HG03045 (cell line): ENCODE results near the gene ETNK1.
"Not testable (repeated sequence)": the region's sequence is repeated elsewhere in the genome, so short reads cannot be mapped to it uniquely, and the experiment has no call there.

ENCODE experiments used
- ATAC-seq: cut with Tn5 transposase; IDR thresholded peaks from one replicate; pipeline ENCODE4 v1.9.1; 2021; ENCODE audit warnings: mild to moderate bottlenecking, moderate library complexity; ENCODE audit not compliant: unreplicated experiment

Gene ETNK1

DNA sequence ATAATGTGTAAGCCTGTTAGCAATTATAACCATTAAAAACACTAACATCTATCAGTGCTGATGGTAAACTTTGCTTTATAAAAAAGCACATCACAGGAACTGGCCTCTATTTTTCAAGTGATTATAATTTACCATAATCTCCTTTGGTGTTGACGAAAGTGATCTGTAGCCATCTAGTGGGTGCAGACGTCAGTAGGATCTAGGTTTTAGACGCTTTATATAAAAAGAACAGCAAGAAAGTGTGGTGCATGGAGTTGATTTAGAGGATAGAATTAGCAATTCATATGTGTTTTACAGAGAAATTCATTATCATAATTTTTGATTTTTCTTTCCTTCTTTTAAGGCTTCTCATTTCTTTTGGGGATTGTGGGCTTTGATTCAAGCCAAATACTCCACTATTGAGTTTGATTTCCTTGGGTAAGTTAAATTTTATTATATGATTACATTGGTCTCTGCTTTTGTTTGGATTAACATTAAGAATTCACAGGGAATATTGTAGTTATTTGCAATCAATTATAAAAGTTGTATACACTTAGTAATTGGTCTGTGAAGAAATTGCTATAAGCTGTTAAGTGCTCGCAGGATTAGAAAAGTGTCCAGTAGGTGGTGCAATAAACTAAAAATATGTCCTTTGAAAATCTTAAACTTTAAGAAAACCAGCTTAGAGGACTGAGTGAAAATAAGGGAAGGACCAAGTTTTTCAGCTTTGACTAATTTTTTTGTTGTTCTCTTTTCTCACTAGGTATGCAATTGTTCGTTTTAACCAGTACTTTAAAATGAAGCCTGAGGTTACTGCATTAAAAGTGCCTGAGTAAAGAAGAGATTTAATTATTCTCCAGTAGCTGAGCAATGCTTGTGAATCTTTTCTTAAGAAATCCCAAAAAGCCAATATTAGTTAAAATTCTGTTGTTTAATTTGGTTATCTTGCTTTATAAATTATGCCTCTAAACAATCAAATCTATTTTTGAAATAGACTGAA is 59.5 kb downstream of the ETNK1 start:
- ATAC-seq, result peak; percentile 44

GRCh38 chr12:22686193-22686592 is 61.2 kb downstream of the ETNK1 start:
- ATAC-seq, result no peak

GRCh38 chr12:22687361-22688076 is 62.5 kb downstream of the ETNK1 start:
- peak; percentile 89 for ATAC-seq

DNA sequence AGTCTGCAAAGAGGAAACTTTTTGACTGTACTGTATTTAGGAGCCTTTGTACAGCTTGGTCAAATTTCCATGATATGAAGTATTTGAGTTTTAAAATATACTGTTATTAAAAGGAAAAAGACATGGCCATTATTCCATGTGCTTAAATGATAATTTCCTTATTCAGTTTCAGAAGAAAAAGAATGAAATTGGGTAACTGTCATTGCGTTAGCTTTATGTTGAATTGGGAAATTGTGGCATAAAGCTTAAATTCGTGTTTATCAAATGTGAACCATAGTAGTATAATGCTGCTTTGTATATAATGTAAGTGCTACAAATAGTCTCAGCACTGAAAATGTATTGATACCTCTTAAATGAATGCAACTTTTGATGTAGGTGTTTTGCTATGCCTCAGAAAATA is 64.9 kb downstream of the ETNK1 start:
- no peak for ATAC-seq

DNA sequence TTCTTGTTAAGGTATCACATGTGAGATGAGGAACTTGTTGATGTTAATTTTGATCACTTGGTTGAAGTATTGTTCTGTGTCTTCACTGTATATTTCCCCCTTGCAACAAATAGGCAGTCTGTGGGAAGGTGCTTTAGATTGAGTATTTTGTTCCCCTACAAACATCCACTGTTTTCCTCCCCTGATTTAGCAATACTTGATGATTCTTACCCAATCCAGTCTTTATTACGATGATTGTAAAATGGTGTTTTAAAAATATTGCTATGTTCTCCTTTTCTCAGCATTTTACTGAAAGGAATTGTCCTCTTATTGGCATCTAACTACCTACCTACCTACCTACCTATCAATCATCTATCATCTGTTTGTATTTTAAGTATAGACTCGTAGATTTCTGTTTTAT is 66.3 kb downstream of the ETNK1 start:
- ATAC-seq, result no peak

DNA sequence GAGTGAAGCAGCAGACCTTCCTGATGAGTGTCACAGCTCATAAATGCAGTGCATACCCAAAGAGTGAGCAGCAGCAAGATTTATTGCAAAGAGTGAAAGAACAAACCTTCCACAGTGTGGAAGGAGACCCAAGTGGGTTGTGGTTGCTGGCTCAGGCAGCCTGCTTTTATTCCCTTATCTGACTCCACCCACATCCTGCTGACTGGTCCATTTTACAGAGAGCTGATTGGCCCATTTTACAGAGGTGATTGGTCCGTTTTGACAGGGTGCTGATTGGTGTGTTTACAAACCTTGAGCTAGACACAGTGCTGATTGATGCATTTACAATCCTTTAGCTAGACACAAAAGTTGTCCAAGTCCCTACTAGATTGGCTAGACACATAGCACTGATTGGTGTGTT is 67.5 kb downstream of the ETNK1 start:
- not testable (repeated sequence) for ATAC-seq

- ATAC-seq, result no peak
Measured at GRCh38 chr12:22692964-22693555, 68.1 kb downstream of the ETNK1 start.

DNA sequence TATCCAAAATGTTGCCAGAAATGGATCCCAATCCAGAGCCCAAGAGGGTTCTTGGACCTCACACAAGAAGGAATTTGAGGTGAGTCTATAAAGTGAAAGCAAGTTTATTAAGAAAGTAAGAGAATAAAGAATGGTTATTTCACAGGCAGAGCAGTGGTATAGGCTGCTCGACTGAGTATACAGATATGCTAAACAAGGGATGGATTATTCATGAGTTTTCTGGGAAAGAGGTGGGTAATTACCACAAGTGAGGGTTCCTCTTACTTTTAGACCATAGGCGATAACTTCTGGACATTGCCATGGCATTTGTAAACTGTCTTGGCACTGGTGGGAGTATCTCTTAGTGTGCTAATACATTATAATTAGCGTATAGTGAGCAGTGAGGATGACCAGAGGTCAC is 73.6 kb downstream of the ETNK1 start:
- no peak for ATAC-seq

DNA sequence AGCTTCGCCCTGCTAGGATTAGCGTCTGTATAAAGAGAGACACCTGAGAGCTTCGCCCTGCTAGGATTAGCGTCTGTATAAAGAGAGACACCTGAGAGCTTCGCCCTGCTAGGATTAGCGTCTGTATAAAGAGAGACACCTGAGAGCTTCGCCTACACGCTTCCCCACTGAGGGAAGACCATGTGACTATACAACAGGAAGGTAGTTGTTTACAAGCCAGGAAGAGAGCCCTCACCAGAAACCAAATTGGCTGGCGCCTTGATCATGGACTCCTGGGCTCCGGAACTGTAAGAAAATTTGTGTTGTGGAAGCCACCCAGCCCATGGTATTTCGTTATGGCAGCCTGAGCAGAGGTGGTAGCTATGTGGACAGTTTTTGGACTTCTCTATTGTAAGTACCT is 74.7 kb downstream of the ETNK1 start:
- not testable (repeated sequence) for ATAC-seq

GRCh38 chr12:22700106-22700505 is 75.1 kb downstream of the ETNK1 start:
- no peak for ATAC-seq

- ATAC-seq, result not testable (repeated sequence)
Measured at GRCh38 chr12:22701216-22701809, 76.3 kb downstream of the ETNK1 start.

DNA sequence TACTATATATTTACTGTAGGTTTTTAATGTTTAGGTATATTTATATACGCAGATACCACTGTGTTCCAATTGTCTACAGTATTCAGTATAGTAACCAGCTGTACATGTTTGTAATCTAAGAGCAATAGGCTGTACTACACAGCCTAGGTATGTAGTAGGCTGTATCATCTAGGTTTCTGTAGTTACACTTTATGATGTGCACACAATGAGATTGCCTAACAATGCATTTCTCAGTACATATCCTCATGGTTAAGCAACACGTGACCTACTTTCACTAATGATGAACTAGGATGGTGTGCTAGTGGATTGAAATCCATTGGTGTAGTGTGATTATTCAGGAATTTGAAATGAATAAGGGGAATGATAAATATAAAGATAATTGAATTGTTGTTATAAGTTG is 77.7 kb downstream of the ETNK1 start:
- no peak for ATAC-seq

DNA sequence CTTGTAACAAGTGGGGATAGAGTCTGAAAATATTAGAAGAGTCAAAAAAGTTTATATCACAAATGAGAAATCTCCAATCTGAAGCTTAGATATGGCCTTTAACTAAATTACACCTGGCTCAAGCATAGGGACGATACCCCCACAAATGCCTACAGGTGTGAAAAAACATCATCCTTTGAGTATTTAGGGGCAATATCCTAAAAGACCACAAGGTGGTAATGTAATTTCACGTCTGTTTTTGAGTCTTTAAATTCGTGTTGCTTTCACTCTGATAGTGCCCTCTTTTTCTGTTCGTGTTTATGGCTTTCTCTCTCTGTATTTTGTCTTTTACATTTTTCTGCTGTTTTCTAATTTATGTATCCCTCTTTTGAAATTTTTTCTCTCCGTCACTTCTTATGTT is 84.3 kb downstream of the ETNK1 start:
- no peak for ATAC-seq

DNA sequence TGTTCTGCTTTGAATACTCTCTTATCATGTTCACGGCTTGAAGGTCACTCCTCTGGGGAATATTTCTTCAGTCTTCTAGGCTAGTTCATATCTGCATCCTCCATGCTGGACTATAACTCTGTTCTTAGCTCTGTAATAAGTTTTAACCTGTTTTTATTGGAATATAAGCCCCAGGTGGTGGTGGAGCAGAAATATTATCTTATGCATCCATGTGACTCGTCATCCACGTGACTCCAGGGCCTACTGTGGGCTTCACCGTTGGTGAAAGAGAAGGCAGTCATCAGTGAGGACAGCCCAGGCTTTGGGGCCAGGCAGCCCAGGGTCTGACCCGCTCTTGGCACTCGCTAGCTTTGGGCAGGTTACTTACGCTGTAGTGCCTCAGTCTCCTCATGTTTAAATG is 87.1 kb downstream of the ETNK1 start:
- ATAC-seq, result no peak

DNA sequence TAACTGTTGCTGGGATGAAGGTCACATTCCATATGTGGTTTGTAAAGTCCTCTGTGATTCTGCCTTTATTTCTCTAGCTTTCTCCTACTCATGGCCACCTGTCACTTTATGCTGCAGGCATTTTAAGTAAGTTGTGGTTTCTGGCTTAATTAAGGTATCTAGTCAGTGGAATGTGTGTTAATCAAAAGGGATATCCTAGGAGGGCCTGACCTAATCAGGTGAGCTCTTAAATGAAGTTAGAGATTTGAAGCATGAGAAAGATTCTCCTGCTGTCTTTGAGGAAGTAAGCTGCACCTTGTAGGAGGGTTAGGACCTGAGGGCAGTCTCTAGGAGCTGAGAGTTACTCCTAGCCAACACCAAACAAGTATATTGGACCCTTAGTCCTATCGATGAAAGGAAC is 90.3 kb downstream of the ETNK1 start:
- no peak for ATAC-seq

GRCh38 chr12:22719745-22720144 is 94.8 kb downstream of the ETNK1 start:
- no peak for ATAC-seq

DNA sequence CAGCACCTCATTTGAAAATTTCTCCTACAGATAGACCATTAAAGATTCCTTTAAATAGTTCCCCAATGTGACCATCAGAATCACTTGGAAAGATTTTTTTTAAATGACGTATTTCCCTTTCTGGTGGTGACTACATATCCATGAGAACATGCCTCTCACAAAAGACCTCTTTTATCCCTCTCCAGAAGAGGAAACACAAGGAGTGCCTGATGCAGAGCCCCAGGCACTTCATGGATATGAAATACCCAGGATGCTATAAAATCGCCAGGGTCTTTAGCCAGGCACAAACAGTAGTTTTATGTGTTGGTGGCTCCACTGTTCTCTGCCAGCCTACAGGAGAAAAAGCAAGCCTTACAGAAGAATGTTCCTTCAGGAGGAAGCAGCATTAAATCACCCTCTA is 97.1 kb downstream of the ETNK1 start:
- ATAC-seq, result no peak

DNA sequence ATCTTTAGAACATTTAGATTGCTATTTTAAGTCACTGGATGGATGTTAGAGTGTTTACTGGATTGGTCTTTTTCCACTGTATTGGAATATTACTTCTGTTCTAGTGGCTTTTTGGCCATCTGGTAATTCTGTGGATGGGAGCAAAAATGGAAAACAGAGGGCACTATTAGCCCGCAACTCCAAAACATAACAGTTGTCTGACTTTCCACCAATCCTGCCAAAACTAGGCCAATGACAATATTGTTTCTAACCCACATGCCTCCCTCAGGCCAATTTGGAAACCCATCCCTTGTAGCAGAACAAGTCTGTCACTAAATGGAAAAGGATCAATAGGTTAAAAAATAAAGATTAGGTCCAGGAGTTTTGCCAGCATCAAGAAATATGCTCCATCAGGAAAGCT is 97.8 kb downstream of the ETNK1 start:
- no peak for ATAC-seq

DNA sequence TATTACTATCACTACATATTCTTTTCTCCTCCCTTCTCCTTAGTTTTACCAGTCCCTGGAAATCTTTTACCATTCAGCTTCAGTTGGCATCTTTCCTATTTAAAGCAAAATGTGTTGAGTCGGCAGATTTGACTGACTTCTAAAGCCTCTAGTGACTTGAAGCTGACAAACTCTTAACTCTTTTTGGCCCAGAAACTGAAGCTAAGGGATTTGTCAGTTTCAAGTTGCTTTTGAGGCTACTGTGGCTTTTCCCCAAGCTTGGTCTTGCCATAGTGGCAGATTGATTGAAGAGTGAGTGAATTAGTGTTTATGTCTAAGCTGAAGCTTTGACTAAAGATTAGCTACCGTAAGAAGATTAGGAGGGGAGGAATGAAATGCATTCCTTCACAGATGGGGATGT is 104.0 kb downstream of the ETNK1 start:
- no peak for ATAC-seq

DNA sequence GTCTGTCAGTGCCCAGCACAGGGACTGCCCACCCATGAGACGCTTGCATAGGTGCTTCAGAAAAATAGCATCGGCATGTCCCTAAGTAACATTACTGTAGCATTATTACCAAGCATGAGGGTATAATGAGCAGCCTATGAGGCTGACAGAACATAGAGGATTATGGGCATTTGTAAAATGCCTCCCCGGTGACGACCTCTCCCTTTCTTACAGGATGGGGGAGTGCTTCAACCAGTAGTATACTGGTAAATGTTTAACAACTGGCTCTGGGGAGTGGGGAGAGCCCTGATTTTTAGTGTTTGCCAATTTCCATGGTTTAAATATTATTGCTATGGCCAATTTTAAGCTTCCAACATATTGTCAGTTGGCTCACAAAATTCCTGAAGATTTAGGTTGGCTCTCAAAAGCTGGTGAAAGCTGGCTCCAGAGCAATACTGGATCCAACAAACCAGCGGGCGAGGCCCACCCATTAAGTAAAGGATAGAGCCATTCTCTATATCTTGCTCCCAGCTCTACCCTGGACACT is 104.5 kb downstream of the ETNK1 start:
- no peak for ATAC-seq

DNA sequence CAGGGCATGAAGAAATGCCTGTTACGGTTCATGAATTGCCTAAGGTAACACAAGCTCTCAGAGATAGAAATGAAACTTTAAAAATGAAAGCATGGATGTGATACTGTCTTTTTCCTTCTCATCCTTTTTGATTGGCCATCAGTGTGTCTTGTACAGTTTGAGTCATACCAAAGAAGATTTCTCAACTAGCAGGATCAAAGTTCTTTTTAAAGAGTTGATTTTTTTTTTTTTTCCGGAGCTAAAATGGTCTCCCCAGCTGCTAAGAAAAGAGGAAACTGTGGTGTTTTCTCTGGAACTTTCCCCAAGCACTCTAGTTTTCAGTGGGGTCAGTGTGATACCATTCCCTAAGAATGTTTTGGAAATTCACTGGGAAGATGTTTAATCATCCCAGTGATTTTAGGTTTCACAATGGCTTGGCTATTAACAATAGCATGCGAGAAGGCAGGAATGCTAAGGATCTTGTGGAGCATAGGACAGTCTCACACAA is 105.0 kb downstream of the ETNK1 start:
- ATAC-seq, result no peak
